SH-SY5Y (cell line): Measurements from ENCODE around the gene ZXDC.

Source experiments
- GATA2 ChIP-seq: IDR thresholded peaks from 2 replicates; pipeline ENCODE4 v1.6.1; 2011; ENCODE audit warnings: mild to moderate bottlenecking, low read depth, low read length
- GATA3 ChIP-seq: IDR thresholded peaks from 2 replicates; pipeline ENCODE4 v1.6.1; 2011; ENCODE audit warnings: low read depth, mild to moderate bottlenecking, low read length, moderate library complexity

ZXDC gene

DNA sequence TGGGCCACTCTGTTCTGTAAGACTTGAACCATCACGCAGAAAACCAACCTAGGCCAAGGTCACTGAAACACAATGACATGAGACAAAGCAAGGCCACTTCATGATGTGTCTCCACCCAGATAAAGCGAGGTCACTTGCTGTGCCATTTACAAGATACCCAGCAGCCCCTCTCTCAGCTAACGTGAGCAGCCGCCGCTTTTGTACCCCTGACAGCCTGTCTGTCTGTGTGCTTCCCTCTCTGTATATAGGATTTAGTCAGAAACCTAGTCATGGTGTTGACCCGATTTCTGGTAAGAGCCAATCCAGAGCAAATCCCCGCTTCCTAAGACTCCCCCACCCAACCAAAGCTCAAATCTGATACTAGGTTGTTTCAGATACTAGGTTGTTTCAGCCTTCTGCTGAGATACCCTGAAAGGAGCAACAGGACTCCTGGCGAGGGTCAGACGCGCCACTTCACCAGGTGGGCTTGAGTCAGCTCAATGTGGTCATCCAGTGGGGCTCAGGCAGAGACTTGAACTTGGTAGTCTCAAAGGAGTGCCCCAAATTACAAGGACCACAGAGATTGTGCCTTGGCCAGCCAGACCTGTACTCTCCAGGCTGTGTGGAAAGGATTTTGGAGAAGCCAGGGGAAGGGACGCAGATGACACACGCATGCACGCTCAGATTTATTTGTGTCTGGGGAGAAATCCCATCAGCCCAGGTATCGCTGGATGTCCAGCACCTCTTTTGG is 3.1 kb upstream of the ZXDC start:
- TF ChIP-seq GATA2 (no peak), GATA3 (no peak)

DNA sequence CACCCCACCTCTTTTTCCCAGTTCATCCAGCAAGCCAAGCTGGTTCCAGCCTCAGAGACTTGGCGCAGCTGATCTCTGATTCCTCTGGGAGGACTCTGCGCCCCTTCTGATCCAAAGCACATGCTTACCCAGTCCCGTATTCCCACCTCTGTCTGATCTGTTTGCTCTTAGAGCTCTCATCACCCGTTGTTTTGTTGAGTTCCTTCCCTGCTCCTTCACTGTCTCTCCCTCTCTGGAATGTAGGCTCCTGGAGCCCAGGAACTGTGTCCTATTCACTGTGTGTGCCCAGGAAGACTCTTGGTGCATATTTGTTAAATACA is 1.3 kb upstream of the ZXDC start:
- TF ChIP-seq GATA3 (no peak), GATA2 (no peak)

DNA sequence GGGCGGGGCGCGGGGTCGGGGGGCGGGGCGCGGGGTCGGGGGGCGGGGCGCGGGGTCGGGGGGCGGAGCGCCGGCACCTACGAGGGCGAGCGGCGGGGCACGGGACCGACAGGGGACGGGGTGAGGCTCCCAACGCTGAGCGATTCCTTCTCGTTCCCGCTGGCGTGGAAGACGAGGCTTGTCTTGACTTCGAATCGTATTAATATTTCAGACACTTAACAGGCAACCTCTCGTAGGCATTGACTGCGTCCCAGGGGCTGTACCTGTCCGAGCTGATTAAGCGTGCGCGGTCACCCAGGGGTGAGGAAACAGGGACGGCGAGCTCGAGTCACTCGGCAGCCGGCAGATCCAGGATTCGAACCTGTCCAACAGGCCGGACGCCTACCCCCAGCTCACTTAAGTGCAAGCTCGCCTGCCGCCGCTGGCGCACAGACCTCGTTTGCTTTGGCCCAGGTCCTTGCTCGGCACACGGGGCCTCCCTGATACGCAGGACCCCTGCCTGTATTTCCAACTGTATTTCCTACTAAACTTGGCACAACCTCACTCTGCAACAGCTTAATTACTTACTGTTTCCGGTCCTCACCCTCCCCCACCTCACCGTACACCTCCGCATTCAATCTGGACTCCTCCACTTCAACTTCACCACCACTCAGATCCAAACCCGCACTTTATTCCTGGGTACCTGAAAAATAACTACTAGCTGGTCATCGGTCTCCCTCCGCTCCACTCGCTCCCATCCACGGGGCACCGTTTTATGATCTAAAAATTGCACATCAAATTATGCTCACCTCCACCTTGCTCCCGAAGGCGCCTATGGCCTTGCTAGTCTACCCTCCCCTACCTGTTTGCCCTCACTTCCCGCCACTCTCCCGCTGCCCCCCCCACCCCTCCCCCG is 722 bp upstream of the ZXDC start:
- TF ChIP-seq GATA3: no peak

DNA sequence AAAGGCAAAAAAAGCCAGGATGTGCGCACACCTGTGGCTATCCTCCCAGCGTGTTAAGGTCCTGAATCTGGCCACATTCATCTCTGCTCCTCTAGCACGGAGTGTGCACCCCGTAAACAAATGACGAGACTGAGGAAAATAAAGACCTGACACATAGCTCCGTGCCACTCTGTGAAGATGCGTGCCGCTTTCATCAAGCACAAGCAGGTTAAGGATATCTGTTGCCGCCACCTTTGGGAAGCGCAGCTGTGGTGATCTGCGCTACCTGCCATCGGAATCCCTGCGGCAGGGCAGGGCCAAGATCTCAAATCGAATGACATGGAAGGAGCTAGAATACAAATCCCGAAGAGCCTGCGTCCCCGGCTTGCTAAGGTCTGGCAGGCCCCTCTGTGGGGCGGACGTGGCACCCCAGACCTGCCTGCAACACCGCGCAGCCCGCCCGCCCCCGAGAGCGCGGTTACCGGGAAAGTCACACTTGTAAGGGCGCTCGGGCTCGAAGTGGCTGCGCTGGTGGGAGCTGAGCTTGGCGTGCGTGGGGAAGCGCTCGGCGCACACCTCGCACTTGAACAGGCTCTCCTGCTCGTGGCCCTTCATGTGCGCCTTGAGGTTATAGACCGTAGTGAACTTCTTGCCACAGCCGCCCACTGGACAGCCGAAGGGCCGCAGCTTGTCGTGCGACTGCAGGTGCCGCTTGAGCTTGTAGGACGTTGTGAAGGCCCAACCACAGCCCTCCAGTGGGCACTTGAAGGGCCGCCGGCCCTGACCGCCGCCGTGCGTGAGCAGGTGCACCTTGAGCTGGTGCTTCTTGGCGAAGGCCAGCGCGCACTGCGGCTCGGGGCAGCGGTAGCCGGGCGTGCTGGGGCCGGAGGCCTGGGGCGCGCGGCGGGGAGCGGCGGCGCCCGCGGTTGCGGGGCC is 936 bp downstream of the ZXDC start:
- no peak for TF ChIP-seq GATA3
- TF ChIP-seq GATA2: no peak

DNA sequence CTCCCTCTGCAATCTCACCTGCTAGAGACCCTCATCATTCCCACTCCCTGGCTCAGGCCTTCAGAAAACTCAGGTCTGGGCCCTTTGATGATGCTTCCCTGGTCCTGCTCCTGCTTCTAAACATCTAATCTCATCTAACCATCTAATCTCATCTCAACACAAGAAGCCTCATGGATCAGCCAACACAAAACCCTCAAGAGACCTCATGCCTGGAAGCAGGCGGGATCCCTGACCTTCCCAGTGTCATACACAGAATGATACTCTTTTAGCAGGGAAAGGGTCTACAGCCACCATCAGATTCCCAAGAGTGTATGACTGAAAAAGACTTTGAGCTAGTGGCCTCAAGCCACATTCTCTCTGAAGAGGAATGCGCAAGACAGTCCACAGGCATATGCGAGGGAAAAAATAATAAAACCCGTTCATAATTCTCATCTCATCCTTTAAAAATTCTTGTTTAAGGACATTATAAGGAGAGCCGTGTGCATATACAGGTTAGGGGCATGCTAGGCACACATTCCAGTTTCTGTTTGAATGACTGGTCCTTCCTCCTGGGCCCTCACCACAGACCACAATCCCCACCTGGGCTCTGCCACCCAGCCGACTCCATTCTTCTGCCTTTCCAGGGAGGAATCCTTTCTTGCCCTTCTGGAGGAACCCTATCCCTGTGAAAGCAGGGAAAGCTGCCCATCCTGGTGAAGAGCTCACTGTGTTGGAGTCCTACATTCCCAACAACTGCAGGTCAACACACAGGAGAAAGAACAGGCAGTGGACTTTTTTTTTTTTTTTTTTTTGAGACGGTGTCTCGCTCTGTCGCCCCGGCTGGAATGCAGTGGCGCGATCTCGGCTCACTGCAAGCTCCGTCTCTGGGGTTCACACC is 2.2 kb downstream of the ZXDC start:
- TF ChIP-seq GATA3 (no peak), GATA2 (no peak)

DNA sequence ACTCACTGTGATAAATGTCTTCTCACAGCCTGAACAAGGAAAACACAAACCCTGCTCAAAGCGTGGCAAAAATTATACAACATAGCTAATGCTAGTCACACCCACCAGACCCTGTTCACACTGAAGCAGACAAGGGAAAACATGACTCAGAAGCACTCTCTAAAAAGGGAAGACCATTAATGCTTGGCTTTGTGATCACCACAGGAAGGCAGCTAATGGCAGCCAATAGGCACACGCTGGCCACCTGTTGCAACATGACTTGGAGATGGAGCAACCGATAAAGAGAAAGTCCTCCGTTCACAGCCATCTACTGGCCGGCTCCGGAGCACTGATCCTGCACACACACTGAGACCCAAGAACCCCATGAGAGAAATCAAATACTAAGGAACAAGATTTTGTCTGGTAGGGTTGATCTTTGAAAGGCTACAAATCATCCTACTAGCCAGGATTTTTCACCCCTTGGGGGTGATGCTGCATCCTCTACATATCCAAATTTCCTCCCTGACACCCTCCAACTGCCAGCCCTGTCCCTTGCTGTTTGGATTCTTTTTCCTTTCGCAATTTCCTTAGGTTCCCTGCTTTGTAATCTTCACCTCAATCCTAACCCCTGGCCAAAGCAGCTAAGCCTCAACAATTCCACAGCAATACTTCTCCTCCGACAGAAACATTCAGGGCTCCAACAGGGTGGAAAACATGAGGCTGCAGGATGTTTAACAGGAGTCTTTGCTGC is 3.2 kb downstream of the ZXDC start:
- TF ChIP-seq GATA2 (peak; percentile 48; the same call in 1 of the 2 replicates), GATA3 (no peak)

DNA sequence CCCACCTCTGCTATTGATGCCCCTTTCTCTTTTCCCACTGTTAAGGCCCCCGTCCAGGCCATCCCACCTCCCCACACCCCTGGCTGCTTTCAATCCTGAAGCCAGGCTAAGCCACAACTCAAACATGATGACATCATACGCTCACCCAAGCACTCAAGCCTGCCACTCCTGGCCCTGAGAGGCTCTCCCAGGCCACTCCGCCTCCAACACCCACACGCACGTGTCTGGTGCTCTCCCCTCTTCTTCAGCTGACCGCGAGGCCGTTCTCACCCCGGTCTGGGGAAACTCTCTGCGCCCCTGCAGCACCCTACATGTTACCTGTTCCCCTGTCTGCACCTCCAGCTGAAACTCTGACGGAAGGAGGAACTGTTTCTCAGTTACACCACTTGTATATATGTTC is 6.2 kb downstream of the ZXDC start:
- TF ChIP-seq GATA2 (no peak), GATA3 (no peak)

DNA sequence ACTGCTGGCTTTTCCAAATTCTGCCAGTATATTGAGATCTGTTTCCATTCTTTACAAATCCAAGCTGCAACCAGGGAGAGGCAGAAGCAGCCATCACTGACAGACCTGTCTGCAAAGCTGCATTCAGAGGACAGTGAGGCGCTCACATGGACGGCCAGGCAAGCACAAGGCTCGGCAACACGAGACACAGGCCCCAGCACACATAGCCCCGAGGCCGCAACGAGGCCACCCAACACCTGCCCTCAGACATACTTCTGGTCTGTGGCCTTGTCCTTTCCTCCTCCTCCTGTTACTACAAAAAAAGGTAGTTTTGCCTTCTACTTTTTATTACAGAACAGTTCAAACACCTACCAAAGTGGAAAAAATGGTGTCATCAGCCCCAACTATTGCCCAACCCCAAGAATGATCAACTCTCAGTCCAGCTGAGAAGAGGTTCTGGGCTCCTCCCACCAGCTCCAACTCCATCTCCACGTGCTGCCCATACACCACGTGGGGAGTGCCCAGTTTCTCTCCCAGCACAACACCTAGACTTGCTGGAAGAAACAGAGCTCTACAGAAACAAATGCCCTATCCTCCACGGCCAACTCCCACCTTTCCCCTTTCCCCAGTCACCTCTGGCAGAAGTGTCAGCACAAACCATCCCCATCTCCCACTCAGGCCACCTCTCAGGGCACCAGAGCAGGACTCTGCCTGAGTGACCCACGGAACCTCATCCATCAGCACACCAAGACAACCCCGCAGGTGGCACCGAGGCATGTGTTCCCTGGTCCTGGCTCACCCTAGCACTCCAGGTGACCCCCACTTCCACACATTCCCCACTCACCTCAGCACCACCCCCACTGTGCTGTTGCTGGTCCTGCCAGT is 7.4 kb downstream of the ZXDC start:
- TF ChIP-seq GATA2: no peak
- no peak for TF ChIP-seq GATA3

DNA sequence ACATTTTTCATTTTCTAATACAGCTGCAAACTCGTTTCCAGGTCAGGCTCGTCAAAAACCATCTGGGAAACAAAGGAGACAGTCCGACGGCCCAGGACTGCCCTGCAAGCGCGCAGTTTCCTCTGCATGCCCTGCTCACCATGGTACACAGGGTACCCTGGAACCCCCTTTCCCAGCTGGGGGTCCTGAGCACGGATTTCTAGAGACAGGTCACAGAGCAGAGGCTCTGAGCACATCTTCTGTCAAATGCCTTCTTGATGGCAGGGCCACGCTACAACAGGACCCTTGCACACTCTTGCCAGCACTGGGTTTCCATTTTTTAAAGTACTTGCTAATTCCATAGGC is 8.1 kb downstream of the ZXDC start:
- TF ChIP-seq GATA3 (no peak), GATA2 (no peak)

DNA sequence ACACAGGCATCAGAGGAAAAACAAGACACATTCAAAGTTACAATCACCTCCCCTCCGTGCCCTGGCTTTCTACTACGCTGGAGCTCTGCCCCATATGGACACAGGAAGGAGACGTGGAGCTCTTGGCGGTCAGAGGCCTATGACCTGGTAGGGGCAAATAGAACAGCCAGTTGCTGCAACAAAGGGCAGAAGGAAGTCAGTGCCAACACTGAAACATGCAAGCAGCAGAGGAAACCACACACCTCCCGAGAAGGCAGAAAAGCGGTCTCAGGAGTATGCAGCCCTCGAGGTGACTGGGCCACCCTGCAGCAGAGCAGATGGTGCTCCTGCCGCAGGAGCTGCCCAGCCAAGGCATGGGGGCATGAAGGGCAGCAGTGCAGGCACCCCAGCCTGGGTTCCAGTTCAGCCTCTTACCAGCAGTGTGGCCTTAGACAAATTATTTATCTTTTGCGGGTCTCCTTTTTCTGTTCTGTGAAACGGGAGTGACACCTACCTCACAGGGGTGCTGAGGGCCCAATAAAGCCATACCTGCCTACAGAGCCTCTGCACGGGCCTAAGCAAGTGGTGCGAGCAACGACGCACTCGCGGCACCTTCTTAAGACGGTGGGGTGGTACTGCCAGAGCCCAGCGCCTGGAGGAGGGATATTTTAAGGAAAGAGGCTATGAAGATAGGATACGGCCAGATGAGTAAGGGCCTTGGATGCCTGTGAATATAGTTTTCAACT is 8.6 kb downstream of the ZXDC start:
- TF ChIP-seq GATA3: no peak
- no peak for TF ChIP-seq GATA2

DNA sequence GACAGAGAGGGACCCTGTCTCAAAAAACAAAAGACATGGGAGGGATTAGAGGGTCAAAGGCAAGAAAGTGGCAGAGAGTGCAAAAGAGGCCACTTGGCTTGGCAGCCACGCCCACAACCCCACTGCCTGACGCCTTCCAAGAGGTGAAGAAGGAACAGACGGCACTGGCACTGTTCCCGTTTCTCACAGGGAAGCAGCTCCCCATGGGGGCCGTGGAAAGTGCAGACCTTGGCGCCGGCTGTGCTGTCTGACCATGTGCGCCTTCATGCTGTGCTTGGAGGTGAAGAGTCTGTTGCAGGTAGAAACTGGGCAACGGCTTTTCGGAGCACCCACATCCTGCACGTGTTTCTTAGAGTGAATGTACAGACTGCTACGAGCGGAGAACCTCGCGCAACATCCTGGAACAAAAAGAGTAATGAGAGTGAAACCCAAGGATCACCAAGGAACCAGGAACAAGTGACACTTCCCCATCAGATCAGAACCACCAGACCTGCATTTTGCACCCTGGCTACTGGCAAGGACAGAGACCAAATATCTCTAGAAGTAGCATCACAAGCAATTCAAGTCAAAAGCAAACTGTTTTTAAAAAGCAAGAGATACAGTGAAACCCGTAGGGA is 9.7 kb downstream of the ZXDC start:
- TF ChIP-seq GATA3 (no peak), GATA2 (no peak)

DNA sequence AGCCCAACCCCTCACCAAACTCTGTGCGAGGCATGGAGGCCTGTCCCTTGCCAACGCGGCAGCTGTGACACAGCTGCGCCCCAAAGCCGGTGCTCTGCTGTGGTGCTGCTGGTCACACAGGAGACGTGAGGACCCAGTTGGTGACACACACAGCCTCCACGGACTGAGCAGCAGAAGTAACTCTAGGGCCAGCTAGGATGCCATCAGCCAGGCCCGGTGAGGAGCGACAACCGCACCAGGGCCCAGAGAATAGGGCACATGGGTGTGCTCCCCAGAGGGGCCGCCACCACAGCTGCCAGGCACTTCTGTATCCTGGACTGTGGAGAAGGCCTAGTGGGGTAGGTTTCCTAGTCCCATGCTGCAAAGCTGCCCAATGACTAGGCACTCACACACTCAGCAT is 10.7 kb downstream of the ZXDC start:
- TF ChIP-seq GATA2 (no peak), GATA3 (no peak)
